CD4-positive, alpha-beta memory T cell (primary cell): ENCODE data around the gene CHST14. TPM values are rescaled to one million over a fixed set of nuclear protein-coding genes. Genes with fewer than 3 reads are reported as not detected.

Experiments used
- CTCF ChIA-PET: fragments of 350-600 bp; sonication (Branson Sonifier 250); formaldehyde crosslinking; loops from one replicate; lab custom pipeline; 2021; ENCODE audit warnings: inconsistent platforms; ENCODE audit not compliant: partially characterized antibody; lab: Charles Lee
- POLR2A ChIA-PET: fragments of 350-600 bp; sonication (Branson Sonifier 250); formaldehyde crosslinking; loops from one replicate; lab custom pipeline; 2021; ENCODE audit not compliant: partially characterized antibody; lab: Charles Lee
- DNase-seq, 5 donors: peaks; one replicate each; pipeline versions ENCODE4 v3.0.0 to v3.0.0-alpha.2; 2020 to 2022; ENCODE audit warnings: mixed read lengths in 1 of 5
- H3K27ac ChIP-seq: one replicate; pipeline ENCODE4 v1.7.0; 2013; ENCODE audit warnings: low read depth, low read length
- H3K27me3 ChIP-seq: 2 replicates; pipeline ENCODE4 v1.7.0; 2013; ENCODE audit warnings: mild to moderate bottlenecking, low read length, moderate library complexity; ENCODE audit not compliant: insufficient read depth
- H3K36me3 ChIP-seq: 2 replicates; pipeline ENCODE4 v1.7.0; 2013; ENCODE audit warnings: mild to moderate bottlenecking, low read length, moderate library complexity; ENCODE audit not compliant: insufficient read depth
- H3K4me1 ChIP-seq: 2 replicates; pipeline ENCODE4 v1.7.0; 2013; ENCODE audit warnings: mild to moderate bottlenecking, low read length, moderate library complexity; ENCODE audit not compliant: insufficient read depth
- H3K4me3 ChIP-seq, 2 donors: one replicate each; pipeline ENCODE4 v1.7.0; 2013; ENCODE audit warnings: low read length in 2 of 2, mild to moderate bottlenecking in 1 of 2
- H3K9me3 ChIP-seq, 2 donors: one replicate each; pipeline ENCODE4 v1.7.0; 2013; ENCODE audit warnings: low read length in 2 of 2, control low read depth in 1 of 2; ENCODE audit not compliant: control insufficient read depth in 1 of 2
- H3K27ac Mint-ChIP-seq, 7 donors: one replicate each; pipeline ENCODE4 v1.8.0; 2020 to 2021; ENCODE audit warnings: mixed read lengths in 7 of 7, mild to moderate bottlenecking in 6 of 7, inconsistent platforms in 3 of 7, moderate library complexity in 3 of 7
- H3K27me3 Mint-ChIP-seq, 2 donors: one replicate each; pipeline ENCODE4 v1.8.0; 2020 to 2021; ENCODE audit warnings: mixed read lengths in 2 of 2
- H3K36me3 Mint-ChIP-seq, 2 donors: one replicate each; pipeline ENCODE4 v1.8.0; 2020 to 2021; ENCODE audit warnings: mixed read lengths in 2 of 2, inconsistent platforms in 1 of 2, mild to moderate bottlenecking in 1 of 2
- H3K4me1 Mint-ChIP-seq, 4 donors: one replicate each; pipeline ENCODE4 v1.8.0; 2020 to 2021; ENCODE audit warnings: mixed read lengths in 4 of 4, mild to moderate bottlenecking in 1 of 4
- H3K4me3 Mint-ChIP-seq, 8 donors: one replicate each; pipeline ENCODE4 v1.8.0; 2020 to 2021; ENCODE audit warnings: mixed read lengths in 8 of 8, mild to moderate bottlenecking in 7 of 8, moderate library complexity in 6 of 8, inconsistent platforms in 3 of 8
- H3K9me3 Mint-ChIP-seq, 8 donors: one replicate each; pipeline ENCODE4 v1.8.0; 2020 to 2021; ENCODE audit warnings: mixed read lengths in 8 of 8, mild to moderate bottlenecking in 5 of 8, inconsistent platforms in 3 of 8, moderate library complexity in 1 of 8
- intact Hi-C: fragments of 100-400 bp; cut with micrococcal nuclease; formaldehyde crosslinking; loops from one replicate; pipeline ENCODE4 v1.15.1; 2023
- polyA plus RNA-seq, 2 donors: library from polyadenylated mRNA; unstranded; fragments of 300-500 nt; fragmentation: Illumina TruSeq; gene quantifications; one replicate each; pipeline ENCODE4 v1.2.3, GENCODE V29; 2021
- total RNA-seq, 2 experiments: library from RNA; stranded (reverse); gene quantifications; one replicate each; pipeline ENCODE4 v1.2.3, GENCODE V29; 2021

The CHST14 gene
- total and polyA plus RNA-seq, 4 experiments from 2014 or later = 0.64 to 10.5 (median 5.3) TPM

- H3K27ac ChIP-seq = no peak overlapping the region
- intact Hi-C loops = no loop called here
- no peaks in the 10 kb centered on the region for H3K9me3 ChIP-seq
- H3K4me3 ChIP-seq = no peak overlapping the region
- H3K27me3 Mint-ChIP-seq = no peaks in the 10 kb centered on the region
- H3K4me1 ChIP-seq = peaks cover 58% of the 10 kb centered on the region
- H3K27me3 ChIP-seq = no peaks in the 10 kb centered on the region
- ChIA-PET POLR2A (interaction anchor here (0.5 to 1.2 kb wide), 2 partner anchors 9 to 32 kb away, joined by 3 to 4 read pairs; no protein-coding TSS in a partner anchor), CTCF (interaction anchor here (0.7 to 1.3 kb wide), 2 partner anchors 7 to 77 kb away, joined by 3 read pairs; no protein-coding TSS in a partner anchor)
- H3K36me3 Mint-ChIP-seq = peaks cover 0 to 5% of the 10 kb centered on the region in 2 donors
- no peak for DNase-seq
- H3K4me3 Mint-ChIP-seq = peak overlapping the region in 2 of 8 donors; percentile 13 to 39
- peaks cover 54 to 71% (median 61%) of the 10 kb centered on the region in 4 donors for H3K4me1 Mint-ChIP-seq
- H3K36me3 ChIP-seq = no peaks in the 10 kb centered on the region
- peak overlapping the region in 3 of 7 donors; percentile 31 to 70 (median 42) for H3K27ac Mint-ChIP-seq
- H3K9me3 Mint-ChIP-seq = no peaks in the 10 kb centered on the region
These were observed 25.3 kb upstream of the CHST14 start for GRCh38 chr15:40445421-40445922.

GRCh38 chr15:40446144-40446543 lies 24.6 kb upstream of the CHST14 start:
- Mint-ChIP-seq H3K4me1 (peaks cover 56 to 78% (median 66%) of the 10 kb centered on the region in 4 donors), H3K36me3 (peaks cover 0 to 5% of the 10 kb centered on the region in 2 donors), H3K27me3 (no peaks in the 10 kb centered on the region), H3K4me3 (no peak overlapping the region), H3K27ac (peak overlapping the region in 2 of 7 donors; percentile 17 to 53), H3K9me3 (no peaks in the 10 kb centered on the region)
- H3K27ac ChIP-seq = no peak overlapping the region
- CTCF ChIA-PET = interaction anchor here (0.7 kb wide), 1 partner anchor 77 kb away, joined by 3 read pairs; no protein-coding TSS in a partner anchor
- no peaks in the 10 kb centered on the region for H3K36me3 ChIP-seq
- POLR2A ChIA-PET = interaction anchor here (0.5 kb wide), 1 partner anchor 32 kb away, joined by 4 read pairs; no protein-coding TSS in a partner anchor
- no peak overlapping the region for H3K4me3 ChIP-seq
- no peaks in the 10 kb centered on the region for H3K27me3 ChIP-seq
- intact Hi-C loops = no loop called here
- DNase-seq = no peak
- no peaks in the 10 kb centered on the region for H3K9me3 ChIP-seq
- peaks cover 64% of the 10 kb centered on the region for H3K4me1 ChIP-seq

- CTCF ChIA-PET = no interaction called here
These were observed 22.4 kb upstream of the CHST14 start for GRCh38 chr15:40448354-40448753.

GRCh38 chr15:40449275-40449674 lies 21.5 kb upstream of the CHST14 start:
- H3K36me3 ChIP-seq = no peaks in the 10 kb centered on the region
- intact Hi-C loops = no loop called here
- H3K4me3 ChIP-seq = no peak overlapping the region
- Mint-ChIP-seq H3K36me3 (no peaks in the 10 kb centered on the region), H3K27me3 (no peaks in the 10 kb centered on the region), H3K4me1 (peaks cover 67 to 89% (median 76%) of the 10 kb centered on the region in 4 donors), H3K9me3 (no peaks in the 10 kb centered on the region), H3K27ac (peak overlapping the region in 5 of 7 donors; percentile 0 to 88 (median 50)), H3K4me3 (peak overlapping the region in 2 of 8 donors; percentile 2 to 9)
- no peak overlapping the region for H3K27ac ChIP-seq
- peaks cover 75% of the 10 kb centered on the region for H3K4me1 ChIP-seq
- ChIA-PET CTCF (interaction anchor here (0.6 to 2.0 kb wide), 2 partner anchors 9 to 493 kb away, joined by 4 to 10 read pairs; partner anchors contain the start of gene BAHD1), POLR2A (interaction anchor here (0.6 to 6.4 kb wide), 3 partner anchors 8 to 410 kb away, joined by 3 to 94 read pairs (median 21); partner anchors contain the start of gene BAHD1)
- no peaks in the 10 kb centered on the region for H3K27me3 ChIP-seq
- H3K9me3 ChIP-seq = no peaks in the 10 kb centered on the region
- DNase-seq = no peak

More at GRCh38 chr15:40448354-40448753, 22.4 kb upstream of the CHST14 start:
- no peak for DNase-seq
- POLR2A ChIA-PET = no interaction called here
- H3K27ac Mint-ChIP-seq = peak overlapping the region in 4 of 7 donors; percentile 14 to 56 (median 38)
- Histone ChIP-seq H3K4me1 (peaks cover 75% of the 10 kb centered on the region), H3K4me3 (no peak overlapping the region), H3K36me3 (no peaks in the 10 kb centered on the region), H3K9me3 (no peaks in the 10 kb centered on the region), H3K27me3 (no peaks in the 10 kb centered on the region), H3K27ac (no peak overlapping the region)
- no peaks in the 10 kb centered on the region for H3K27me3 Mint-ChIP-seq
- H3K4me1 Mint-ChIP-seq = peaks cover 68 to 89% (median 76%) of the 10 kb centered on the region in 4 donors
- H3K9me3 Mint-ChIP-seq = no peaks in the 10 kb centered on the region
- peak overlapping the region in 1 of 8 donors; percentile 34 for H3K4me3 Mint-ChIP-seq
- intact Hi-C loops = no loop called here
- H3K36me3 Mint-ChIP-seq = no peaks in the 10 kb centered on the region

GRCh38 chr15:40450047-40450446 lies 20.7 kb upstream of the CHST14 start:
- POLR2A ChIA-PET = interaction anchor here (5.6 to 6.4 kb wide), 2 partner anchors 9 to 14 kb away, joined by 21 to 94 read pairs; partner anchors contain the start of gene BAHD1
- H3K4me1 ChIP-seq = peaks cover 75% of the 10 kb centered on the region
- Mint-ChIP-seq H3K9me3 (no peaks in the 10 kb centered on the region), H3K36me3 (no peaks in the 10 kb centered on the region), H3K4me1 (peaks cover 65 to 89% (median 76%) of the 10 kb centered on the region in 4 donors), H3K27me3 (no peaks in the 10 kb centered on the region), H3K27ac (peak overlapping the region; percentile 29 to 81 (median 70)), H3K4me3 (peak overlapping the region in 3 of 8 donors; percentile 35 to 46 (median 39))
- no peaks in the 10 kb centered on the region for H3K36me3 ChIP-seq
- no peak overlapping the region for H3K4me3 ChIP-seq
- no peaks in the 10 kb centered on the region for H3K27me3 ChIP-seq
- H3K27ac ChIP-seq = no peak overlapping the region
- CTCF ChIA-PET = interaction anchor here (0.6 to 2.0 kb wide), 4 partner anchors 10 to 492 kb away, joined by 3 to 10 read pairs (median 5); partner anchors contain the start of gene BAHD1
- no peak for DNase-seq
- intact Hi-C loops = no loop called here
- H3K9me3 ChIP-seq = no peaks in the 10 kb centered on the region

GRCh38 chr15:40451527-40452158 lies 19.1 kb upstream of the CHST14 start:
- DNase-seq = no peak
- no peak overlapping the region for H3K4me3 ChIP-seq
- CTCF ChIA-PET = interaction anchor here (1.0 to 1.9 kb wide), 4 partner anchors 13 to 1453 kb away, joined by 3 to 6 read pairs (median 3); no protein-coding TSS in a partner anchor
- POLR2A ChIA-PET = interaction anchor here (5.6 to 6.4 kb wide), 2 partner anchors 10 to 16 kb away, joined by 21 to 94 read pairs; partner anchors contain the start of gene BAHD1
- H3K9me3 ChIP-seq = no peaks in the 10 kb centered on the region
- no peaks in the 10 kb centered on the region for H3K36me3 ChIP-seq
- H3K27me3 Mint-ChIP-seq = no peaks in the 10 kb centered on the region
- H3K36me3 Mint-ChIP-seq = no peaks in the 10 kb centered on the region
- peaks cover 70 to 92% (median 80%) of the 10 kb centered on the region in 4 donors for H3K4me1 Mint-ChIP-seq
- peak overlapping the region; percentile 59 to 93 (median 89) for H3K27ac Mint-ChIP-seq
- intact Hi-C loops = no loop called here
- no peaks in the 10 kb centered on the region for H3K27me3 ChIP-seq
- peak overlapping the region; percentile 5 for H3K27ac ChIP-seq
- no peaks in the 10 kb centered on the region for H3K9me3 Mint-ChIP-seq
- H3K4me1 ChIP-seq = peaks cover 79% of the 10 kb centered on the region
- peak overlapping the region in 7 of 8 donors; percentile 47 to 89 (median 85) for H3K4me3 Mint-ChIP-seq
